Measurements from ENCODE around the gene ABCC11.
"Not testable (repeated sequence)": the region's sequence is repeated elsewhere in the genome, so short reads cannot be mapped to it uniquely, and the experiment has no call there.

ABCC11 gene

GRCh38 chr16:48194828-48195556 is 52.3 kb downstream of the ABCC11 start:
- no peak for TF ChIP-seq CTCF (IDR thresholded peaks at IDR 0.05; ENCODE audit: low read depth, low read length, missing control alignments)
- no peak overlapping the region for H3K4me3 ChIP-seq (replicated peaks; ENCODE audit: low read depth, low read length)
- DNase-seq (ENCODE audit: extremely low read depth, low read depth) = no peak

GRCh38 chr16:48193846-48194245 is 53.5 kb downstream of the ABCC11 start:
- no peak for TF ChIP-seq CTCF (IDR thresholded peaks at IDR 0.05; ENCODE audit: low read depth, low read length, missing control alignments)
- H3K4me3 ChIP-seq (replicated peaks; ENCODE audit: low read depth, low read length) = no peak overlapping the region
- DNase-seq (ENCODE audit: extremely low read depth, low read depth) = no peak

- no peak for DNase-seq (ENCODE audit: extremely low read depth, low read depth)
- TF ChIP-seq CTCF (IDR thresholded peaks at IDR 0.05; ENCODE audit: low read depth, low read length, missing control alignments) = no peak
- H3K4me3 ChIP-seq (replicated peaks; ENCODE audit: low read depth, low read length) = no peak overlapping the region
These were observed 58.8 kb downstream of the ABCC11 start for GRCh38 chr16:48188449-48189102.

GRCh38 chr16:48187779-48188178 is 59.6 kb downstream of the ABCC11 start:
- TF ChIP-seq CTCF (IDR thresholded peaks at IDR 0.05; ENCODE audit: low read depth, low read length, missing control alignments) = no peak
- no peak for DNase-seq (ENCODE audit: extremely low read depth, low read depth)
- no peak overlapping the region for H3K4me3 ChIP-seq (replicated peaks; ENCODE audit: low read depth, low read length)

GRCh38 chr16:48184681-48185080 is 62.7 kb downstream of the ABCC11 start:
- no peak for TF ChIP-seq CTCF (IDR thresholded peaks at IDR 0.05; ENCODE audit: low read depth, low read length, missing control alignments)
- no peak for DNase-seq (ENCODE audit: extremely low read depth, low read depth)
- no peak overlapping the region for H3K4me3 ChIP-seq (replicated peaks; ENCODE audit: low read depth, low read length)

GRCh38 chr16:48182979-48183537 is 64.3 kb downstream of the ABCC11 start:
- no peak for DNase-seq (ENCODE audit: extremely low read depth, low read depth)
- no peak for TF ChIP-seq CTCF (IDR thresholded peaks at IDR 0.05; ENCODE audit: low read depth, low read length, missing control alignments)
- no peak overlapping the region for H3K4me3 ChIP-seq (replicated peaks; ENCODE audit: low read depth, low read length)

- H3K4me3 ChIP-seq (replicated peaks; ENCODE audit: low read depth, low read length); DNase-seq (ENCODE audit: extremely low read depth, low read depth): not testable (repeated sequence)
These were observed 65.4 kb downstream of the ABCC11 start for GRCh38 chr16:48181746-48182520.

Measured in HFF-Myc (cell line).